HG03045 (cell line): Measurements from ENCODE around the gene MCOLN3.
"Not testable (repeated sequence)": the region's sequence is repeated elsewhere in the genome, so short reads cannot be mapped to it uniquely, and the experiment has no call there.

Source experiments
- ATAC-seq: cut with Tn5 transposase; IDR thresholded peaks from one replicate; pipeline ENCODE4 v1.9.1; 2021; ENCODE audit warnings: mild to moderate bottlenecking, moderate library complexity; ENCODE audit not compliant: unreplicated experiment

Gene MCOLN3

DNA sequence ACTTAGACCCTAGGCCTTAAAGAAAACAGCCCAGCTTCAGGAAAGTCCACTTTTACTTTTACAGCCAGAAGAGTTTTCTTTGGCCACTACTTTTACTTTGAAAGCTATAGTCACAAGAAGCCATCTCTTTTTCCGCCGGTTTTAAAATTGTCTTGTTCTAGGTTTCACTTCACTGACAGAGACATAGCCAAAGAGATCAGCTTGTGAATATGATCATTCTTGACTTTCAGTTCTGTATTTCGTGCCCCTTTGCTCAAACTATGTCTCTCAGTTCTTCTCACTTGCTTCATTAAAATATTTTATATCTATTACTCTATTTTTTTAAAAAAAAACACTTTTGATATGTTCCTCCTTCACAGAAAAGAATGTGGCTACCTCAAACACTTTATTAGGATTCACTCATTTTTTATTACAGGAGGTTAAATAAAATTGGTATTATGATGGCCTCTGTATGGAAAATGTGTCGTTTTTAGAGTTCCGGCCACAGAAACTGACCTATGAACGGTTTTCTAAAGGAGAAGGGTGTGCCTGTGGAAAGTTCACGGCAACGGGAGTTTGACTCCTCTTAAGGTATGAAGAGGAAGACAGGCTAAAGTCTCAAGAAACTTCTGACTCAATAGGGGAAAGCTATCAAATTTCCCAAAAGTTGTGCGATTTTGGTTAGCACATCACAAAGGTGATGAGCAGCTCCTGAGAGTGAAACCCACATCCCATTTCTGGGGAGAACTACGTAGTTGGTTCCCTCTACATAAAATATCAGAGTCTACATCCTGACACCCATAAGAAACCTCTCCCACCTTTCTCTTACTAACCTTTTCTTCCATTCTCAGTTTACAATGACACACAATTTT, 52.6 kb downstream of the MCOLN3 start:
- ATAC-seq = peak; percentile 36

DNA sequence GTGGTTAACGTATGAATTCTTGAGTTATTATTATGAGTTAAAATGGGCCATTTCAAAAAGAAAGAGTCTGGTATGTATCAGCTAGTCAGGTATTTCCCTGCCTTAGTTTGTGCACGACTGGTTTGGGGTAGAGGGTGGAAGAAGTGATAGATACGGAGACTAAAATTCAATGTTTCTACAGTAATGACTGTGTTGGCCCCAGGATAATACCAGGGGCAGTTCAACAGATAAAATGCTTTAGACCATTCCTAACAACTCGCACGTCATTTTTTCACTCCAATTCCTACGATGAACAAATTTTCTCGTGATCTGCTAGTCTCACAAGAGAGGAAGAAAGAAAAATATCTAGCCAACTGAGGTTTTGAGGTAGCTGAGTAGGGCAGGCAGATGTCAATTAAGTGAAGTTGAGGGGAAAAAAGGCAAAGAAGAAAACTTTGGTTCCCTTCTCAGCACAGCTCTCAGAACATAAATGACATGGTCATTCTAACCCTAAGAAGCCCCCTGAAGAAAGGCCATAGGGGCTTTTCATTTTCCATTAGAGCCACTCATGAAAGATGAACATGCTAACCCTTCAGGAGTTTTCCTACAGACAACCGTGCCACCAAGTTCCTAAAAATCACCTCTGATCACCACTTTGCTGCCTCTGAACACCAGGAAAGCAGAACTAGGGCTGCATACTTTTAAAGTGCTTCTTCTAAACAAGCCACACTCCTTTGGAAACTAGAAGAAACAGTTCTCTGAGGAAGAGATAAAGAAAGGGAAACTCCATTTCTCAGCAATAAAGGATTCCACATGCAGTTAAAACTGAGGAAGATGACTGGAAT, 57.0 kb downstream of the MCOLN3 start:
- ATAC-seq = peak; percentile 39

DNA sequence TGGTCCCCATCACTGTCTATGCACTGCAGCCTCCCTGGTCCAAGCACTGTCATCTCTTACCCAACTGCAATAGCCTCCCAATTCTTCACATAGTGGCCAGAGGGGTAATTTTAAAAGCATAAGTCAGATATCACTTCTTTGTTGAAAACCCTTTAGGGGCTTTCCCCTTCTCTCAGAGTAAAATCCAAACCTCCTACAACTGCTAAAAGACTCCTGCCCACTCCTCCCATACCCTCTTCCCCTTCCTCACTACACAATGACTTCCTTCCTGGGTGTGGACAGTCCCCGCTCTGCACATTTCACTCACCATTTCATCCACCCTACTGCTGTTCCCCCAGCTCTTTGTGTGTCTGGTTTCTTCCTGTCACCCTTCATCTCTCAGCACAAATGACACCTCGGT, 59.7 kb downstream of the MCOLN3 start:
- peak; percentile 63 for ATAC-seq

DNA sequence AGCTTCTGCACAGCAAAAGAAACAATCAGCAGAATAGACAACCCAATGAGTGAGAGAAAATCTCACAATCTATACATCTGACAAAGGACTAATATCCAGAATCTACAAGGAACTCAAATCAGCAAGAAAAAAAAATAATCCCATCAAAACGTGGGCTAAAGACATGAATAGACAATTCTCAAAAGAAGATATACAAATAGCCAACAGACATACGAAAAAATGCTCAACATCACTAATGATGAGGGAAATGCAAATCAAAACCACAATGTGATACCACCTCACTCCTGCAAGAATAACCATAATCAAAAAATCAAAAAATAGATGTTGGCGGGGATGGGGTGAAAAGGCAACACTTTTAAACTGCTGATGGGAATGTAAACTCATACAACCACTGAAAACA, 61.7 kb downstream of the MCOLN3 start:
- ATAC-seq = not testable (repeated sequence)

DNA sequence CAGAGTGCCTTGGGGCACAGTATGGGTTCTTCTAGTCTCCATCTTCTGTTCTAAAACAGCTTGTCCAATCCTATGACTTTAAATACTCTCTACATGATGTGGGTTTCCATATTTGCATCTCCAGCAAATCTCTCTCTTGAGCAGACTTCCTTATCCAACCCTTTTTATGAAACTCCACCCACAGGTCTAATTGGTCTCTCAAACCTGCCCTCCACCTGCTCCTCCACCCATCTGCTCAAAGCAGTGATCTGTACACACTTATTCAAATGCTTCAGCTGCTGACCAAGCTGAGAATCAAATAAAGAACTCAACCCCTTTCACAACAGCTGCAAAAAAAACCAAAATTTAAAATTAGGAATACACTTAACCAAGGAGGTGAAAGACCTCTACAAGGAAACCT, 62.9 kb downstream of the MCOLN3 start:
- peak; percentile 38 for ATAC-seq

DNA sequence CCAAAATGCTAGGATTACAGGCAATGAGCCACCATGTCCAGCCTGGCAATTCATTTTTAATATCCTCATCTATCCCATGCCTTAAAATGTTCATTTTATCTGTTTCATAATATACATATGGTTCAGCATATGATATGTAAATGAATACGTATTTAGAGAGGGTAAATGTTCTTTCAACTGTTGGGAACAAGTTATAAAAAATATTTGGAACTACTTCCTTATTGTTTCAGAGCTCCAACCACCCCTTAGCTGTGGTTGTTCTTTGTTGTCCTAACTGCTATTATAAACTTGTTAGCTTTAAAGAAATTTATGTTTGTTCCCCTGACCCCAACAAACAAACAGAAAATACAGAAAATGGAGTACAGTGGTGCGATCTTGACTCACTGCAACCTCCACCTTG, 65.9 kb downstream of the MCOLN3 start:
- no peak for ATAC-seq

DNA sequence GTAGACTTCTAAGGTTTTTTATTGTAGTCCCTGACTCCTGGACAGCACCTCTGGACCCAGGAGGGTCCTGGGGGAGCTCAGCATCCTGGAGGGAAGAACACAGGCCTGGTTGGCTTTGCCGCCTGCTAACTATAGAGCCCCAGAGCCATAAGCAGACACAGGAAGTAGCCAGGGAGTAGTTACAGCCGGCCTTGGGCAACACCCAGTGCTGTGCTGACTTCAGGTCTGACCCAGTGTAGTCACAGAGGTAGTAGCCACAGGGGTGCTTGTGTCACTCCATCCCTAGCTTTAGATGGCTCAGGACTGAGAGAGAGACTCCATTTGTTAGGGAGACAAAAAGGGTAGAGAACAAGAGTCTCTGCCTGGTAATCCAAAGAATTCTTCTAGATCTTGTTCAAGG, 73.3 kb downstream of the MCOLN3 start:
- ATAC-seq = no peak

DNA sequence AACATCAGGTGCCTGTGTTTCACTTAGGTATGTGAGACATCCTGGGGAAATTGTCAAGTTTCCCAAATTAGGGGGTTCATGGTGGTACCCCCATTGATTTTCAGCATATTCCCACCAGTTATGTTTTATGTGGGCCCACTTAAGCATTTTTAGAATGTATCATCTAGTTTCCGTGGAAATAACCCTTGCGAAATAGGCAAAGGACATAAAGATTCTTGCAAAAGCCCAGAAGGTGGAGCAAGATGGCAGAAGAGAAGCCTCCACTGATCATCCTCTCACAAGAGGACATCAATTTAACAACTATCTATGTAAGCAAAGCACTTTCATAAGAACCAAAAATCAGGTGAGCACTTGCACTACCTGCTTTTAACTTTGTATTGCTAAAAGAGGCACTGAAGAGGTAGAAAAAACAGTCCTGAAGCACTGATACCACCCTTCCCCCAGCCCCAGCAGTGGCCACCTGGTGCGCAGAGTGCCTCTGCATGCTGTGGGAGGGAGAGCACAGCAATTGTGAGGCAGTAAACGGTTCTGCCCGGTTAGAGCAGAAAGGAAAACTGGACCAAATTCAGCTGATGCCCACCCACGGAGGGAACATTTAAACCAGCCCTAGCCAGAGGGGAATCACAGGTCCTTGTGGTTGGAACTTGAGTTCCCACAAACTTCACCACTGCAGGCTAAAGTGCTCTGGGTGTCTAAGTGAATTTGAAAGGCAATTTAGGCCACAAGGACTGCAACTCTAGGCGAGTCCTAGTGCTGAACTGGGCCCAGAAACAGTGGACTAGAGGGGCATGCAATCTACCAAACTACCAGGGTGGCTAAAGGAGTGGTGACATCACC, 74.6 kb downstream of the MCOLN3 start:
- ATAC-seq = peak; percentile 60

DNA sequence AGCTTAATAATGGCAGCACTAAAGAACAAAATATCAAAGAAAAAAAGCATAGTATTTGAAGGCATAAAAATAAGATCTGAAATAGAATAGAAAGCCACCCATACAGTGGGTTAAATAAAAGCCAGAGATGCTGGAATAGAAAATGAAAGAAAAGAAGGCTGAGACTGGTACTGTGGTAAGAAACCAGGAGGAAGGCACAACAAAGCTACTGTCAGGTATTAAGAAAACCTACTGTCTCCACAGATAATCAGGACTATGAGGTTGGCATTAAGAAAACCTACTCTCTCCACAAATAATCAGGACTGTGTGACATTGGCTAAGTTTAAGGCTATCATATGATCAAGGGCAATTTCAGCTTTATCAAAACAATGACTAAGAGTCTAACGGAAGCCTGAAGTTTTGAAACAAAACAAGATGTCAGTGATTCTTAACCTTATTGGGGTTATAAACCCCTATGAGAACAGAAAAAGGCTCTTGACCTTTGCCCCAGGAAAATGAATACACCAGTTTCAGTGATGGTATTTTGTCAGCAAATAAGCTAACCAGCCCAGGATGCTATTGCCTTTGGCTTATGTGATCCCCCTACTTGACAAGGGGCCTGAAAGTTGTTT, 75.8 kb downstream of the MCOLN3 start:
- peak; percentile 40 for ATAC-seq

DNA sequence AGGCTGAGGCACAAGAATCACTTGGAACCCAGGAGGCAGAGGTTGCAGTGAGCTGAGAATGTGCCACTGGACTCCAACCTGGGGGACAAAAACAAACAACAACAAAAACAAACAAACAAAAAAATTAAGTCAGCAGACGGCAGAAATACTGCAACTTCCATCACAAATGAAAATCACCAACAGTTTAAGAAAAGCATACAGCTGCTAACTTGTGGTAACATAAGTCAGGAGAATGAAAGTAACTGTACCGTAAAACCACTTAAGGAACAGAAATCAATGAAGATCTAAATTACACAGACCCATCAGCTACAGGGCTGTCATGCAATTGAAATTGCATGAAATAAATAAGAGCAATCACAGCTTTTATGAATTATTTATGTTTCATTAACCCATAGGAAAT, 76.3 kb downstream of the MCOLN3 start:
- peak; percentile 18 for ATAC-seq

DNA sequence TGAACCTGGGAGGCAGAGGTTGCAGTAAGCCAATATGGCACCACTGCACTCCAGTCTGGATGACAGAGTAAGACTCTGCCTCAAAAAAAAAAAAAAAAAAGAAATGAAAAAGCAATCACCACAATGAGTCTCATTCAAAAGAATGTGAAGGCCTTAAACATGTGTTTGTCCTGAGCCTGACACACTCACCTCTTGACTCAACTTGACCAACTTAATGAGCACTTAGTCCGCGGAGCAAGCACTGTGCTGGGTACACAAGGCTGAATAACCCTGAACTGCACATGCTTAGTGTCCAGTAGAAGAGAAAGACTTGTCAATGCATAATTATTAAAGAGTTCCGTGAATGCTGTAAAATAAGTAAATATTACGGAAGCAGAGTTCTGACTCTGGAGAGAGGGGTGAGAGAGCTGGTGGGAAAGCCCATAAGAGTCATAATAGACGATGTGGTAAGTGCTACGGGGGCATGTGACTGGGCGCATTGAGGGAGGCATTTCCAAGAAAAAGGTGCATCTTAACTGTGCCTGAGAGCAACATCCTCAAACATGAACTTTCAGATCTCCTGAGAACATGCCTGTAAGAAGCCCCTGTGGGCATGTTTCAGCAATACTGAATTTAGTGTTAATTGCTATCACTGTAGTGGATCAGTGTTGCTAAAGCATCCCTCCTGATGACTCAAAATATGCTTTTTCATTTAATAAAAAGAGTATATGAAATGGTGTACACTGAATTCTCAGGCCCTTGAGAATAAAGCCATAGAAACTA, 78.6 kb downstream of the MCOLN3 start:
- ATAC-seq = peak; percentile 44

DNA sequence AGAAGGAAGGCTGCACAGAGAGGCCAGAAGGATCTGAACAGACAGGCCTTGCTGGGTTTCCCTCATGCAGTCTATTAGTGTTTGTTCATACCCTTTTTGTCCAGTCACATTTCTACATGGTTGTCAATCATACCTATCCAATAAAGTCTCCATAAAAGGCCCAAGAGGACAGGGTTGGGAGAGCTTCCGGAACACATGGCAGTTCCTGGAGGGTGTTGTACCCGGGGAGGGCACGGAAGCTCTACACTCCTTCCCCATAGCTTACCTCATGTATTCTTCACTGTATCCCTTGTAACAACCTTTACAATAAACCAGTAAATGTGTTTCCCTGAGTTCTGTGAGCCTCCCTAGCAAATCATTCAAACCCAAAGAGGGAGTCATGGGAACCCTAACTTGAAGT, 79.4 kb downstream of the MCOLN3 start:
- ATAC-seq = no peak

DNA sequence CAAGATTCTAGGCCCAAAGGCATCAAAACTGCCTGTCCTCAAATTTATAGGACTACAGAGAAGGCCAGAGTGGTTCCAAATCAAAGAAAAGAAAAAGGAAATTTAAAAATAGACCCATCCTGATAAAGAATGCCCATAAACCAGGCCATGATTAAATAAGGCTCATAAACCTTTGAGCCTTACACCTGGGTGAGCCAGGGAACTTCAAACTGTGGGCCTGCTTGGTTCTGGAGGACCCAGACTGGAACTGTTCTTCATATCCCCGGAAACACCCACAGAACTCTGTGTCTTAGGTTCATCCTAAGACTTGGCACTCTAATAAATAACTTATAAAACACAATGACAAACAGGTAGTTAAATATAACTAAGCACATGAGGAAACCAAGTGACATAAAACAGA, 80.2 kb downstream of the MCOLN3 start:
- ATAC-seq = no peak
